CD4-positive, alpha-beta T cell treated with Interleukin-15 for 1 hour (primary cell): ENCODE data around the gene CDK5RAP2.
"Not testable (repeated sequence)": the region's sequence is repeated elsewhere in the genome, so short reads cannot be mapped to it uniquely, and the experiment has no call there.

Experiments used
- DNase-seq: peaks from one replicate; pipeline ENCODE4 v3.0.0-alpha.2; 2020

CDK5RAP2 gene

DNA sequence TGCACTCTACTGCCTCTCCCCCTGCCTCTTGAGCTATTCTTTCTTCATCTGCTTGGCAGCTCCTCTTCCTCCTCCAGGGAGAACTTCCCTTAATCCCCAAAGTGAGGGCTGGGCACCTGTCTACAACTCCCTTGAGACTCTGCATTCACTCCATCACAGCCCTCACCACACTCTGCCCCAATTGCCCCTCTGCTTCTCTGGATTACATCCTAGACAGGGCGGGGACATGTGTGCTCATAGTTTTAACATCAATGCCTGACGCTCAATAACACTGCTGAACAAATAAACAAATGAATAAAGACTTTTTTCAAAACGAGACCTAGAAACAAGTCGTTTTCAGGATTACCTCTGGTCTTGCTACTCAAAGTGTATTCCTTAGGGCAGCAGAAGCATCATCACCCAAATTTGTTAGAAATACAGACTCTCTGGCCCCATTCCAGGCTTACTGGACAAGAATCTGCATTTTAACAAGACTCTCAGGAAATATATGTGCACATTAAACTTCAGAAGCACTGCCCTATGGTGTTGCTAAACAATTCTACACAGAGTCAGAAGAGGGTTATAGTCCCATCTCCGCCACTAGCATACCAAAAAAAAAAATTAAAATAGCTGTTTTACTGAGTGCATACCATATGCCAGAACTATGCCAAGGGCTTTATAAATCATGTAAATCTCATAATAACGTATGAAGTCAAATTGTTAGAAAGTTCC lies 115.6 kb downstream of the CDK5RAP2 start:
- DNase-seq, result no peak

DNA sequence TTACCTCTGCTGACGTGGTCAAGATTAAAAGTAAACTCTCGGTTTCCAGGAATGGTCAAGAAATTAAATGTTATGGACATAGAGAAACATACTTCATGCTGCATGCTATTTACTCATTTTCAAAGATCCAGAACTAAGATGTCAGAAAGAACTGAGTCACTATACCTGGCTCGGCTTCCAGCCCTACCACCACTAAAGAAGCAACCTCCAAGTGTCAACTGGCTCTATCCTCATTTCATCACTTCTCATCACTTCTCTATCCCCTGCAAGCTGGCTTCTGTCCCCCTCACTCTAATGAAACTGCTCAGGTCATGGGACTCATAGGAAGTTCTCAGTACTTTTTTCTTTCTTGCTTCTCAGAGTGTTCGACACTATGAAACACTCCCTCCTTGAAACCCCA lies 116.2 kb downstream of the CDK5RAP2 start:
- no peak for DNase-seq

DNA sequence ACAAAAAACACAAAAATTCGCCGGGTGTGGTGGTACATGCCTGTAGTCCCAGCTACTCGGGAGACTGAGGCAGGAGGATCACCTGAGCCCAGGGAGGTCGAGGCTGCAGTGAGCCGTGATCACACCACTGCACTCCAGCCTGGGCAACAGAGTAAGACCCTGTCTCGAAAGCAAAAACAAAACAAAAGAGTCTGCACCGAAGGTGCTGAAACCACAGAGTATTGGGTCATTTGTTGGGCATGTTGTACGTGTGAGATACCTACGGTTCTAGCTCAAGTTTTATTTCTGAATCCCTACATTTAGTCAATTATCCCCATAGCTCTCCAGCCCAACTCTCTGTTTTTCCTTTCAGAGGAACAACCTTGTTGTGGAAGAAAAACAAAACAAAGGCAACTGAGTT lies 118.3 kb downstream of the CDK5RAP2 start:
- not testable (repeated sequence) for DNase-seq

DNA sequence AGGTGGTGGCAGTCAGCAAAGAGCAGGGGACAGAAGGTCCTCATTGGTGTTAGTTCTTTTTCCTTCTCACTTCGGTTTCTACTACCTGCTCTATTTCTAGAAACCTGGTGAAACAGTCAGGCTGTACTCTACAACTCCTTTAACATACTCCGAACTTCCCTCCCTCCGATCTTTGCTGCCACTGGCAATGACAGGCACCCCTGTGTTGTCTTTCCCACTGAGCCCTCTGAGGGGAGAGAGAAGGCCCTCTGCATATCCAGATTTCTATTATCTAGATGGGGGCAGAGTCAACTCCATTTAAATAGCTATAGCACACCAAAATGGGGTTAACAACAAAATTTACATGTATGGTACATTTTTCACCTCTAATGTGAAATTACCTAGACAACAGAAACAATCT lies 123.7 kb downstream of the CDK5RAP2 start:
- DNase-seq, result no peak

DNA sequence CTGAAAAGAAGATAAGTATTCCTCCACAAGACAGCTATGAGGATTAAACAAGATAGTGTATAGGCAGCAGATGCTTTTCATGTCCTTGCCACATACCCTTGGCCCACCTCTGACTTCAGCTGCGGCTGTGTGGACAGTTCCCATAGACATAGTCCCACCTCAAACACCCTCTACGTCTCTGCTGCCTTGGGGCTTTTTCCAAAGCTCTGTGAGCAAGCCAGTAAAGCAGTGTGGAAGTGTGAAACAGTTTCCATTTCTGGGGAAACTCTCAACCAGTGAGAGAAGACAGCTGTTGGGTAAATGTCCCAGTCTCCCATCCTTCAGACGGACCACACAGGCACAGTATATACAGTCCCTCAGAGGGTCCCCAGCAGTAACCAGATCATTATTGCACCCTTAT lies 125.5 kb downstream of the CDK5RAP2 start:
- no peak for DNase-seq

DNA sequence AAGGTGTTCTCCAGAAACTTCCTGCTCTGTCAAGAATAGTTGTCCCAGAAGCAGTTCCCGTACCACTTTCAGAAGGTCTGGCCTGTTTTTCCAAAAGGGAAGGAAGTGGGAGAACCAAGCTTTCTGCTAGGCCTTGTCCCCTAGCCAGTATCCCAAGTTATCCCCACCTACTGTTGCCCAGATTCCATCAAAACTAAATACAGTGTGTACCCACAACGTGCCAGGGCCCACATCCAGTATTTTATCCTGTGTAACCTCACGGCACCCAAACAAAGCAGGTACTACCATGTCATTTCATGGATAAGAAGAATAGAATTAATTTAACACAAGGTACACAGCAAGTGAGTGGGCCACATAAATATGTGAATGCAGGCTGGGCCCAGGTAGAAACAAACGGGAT lies 126.2 kb downstream of the CDK5RAP2 start:
- no peak for DNase-seq

DNA sequence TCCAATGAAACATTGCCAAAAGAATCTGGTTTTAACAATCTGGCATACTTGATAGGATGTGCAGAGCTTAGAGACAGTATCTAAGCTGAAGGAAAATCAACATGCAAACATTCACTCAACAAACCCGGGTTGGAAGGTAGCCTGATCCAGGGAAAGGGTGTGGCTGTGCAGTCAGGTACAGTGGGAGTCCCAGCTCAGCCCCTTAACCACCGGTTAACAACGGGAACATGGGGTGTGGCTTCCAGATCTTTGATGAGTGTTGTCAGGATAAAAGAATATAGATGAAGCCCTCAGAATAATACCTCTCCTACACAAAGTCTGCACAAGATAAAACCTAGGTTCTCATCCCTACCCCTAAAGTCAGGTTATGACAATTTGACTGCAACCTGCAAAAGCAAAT lies 127.3 kb downstream of the CDK5RAP2 start:
- DNase-seq, result no peak

DNA sequence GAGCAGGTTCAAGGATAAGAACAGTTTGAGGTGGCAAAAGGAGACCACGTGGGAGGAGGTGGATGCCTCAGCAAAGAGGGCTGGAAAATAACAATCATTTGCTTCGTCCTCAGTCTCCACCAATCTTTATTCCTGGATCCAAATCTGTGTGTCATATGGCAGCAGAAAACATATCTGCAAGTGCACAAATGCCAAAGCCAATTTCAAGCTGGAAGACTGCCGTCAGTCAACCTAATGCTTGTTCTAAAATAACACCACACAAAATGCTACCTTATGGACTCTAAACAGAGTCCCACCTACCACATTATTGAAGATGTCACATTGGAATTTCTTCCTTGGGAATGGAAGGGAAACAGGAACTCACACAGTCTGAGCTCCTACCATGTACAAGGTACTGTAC lies 129.1 kb downstream of the CDK5RAP2 start:
- DNase-seq, result no peak

DNA sequence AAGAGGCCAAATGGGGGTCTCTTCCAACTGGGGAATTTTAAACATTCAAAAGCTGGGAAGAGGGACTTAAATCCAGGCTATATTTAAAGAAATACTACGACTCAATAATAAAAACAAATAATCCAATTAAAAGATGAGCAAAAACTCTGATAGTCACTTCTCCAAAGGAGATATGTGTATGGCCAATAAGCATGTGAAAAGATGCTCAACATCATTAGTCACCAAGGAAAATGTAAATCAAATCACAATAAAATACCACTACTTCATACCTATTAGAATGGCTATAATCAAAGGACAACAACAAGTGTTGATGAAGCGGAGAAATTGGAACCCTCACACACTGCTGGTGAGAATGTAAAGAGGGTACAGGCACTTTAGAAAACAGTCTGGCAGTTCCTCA lies 130.4 kb downstream of the CDK5RAP2 start:
- DNase-seq, result no peak

DNA sequence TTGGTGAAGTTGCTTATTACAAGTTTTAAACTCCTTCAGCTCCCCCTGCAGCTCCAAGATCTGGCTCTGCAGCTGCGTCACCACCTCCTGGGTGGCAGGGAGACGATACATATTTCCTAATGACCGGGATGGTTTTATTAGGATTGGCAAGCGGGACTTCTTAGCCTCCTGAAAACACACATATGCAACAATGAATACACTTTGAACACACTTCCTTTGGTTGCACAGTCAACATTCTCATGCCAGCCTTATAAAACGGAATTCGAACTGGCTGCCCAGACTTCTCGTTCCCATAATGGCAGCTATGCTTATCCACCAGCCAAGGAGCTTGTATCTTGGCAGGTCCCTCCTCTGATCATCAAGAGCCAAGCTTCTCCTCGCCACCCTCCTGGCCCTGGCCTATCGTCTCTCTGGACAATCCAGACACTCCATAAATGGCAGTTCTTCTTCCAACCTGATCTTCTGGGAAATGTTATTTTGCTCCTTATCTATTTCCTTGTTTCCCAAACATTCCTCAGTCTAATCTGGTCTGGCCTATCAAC lies 131.9 kb downstream of the CDK5RAP2 start:
- DNase-seq, result no peak

DNA sequence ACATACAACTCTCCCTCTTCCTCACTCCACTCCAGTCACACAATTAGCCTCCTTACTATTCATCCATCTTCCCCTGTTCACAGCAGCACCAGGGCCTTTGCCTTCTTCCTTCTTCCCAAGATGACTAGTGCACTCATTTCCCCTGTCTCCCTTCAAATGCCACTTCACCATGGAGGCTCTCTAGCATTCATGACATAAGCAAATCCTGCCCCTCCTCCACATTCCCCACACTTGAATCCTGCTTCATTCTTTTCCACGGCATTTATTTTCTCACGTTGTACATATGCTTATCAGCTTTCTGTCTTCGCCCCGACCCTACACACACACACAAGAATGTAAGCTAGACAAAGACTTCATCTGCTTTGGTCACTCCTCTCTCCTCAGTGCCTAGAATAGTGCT lies 133.3 kb downstream of the CDK5RAP2 start:
- DNase-seq, result no peak

DNA sequence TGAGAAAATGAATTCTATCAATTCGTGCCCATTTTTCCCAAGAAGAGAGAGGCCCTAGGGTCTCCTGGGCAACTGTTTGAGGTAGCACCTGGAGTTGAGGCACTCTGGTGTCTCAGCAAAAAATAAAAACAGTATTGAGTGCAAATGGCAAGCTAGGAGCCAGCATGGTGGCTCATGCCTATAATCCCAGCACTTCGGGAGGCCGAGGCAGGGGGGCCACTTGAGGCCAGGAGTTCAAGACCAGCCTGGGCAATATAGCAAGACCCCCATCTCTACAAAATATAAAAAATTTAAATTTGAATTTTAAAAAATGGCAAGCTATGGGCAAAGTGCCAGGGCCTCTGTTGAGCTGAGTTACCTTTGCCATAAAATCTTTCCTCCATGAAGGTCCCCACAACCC lies 136.0 kb downstream of the CDK5RAP2 start:
- DNase-seq, result no peak

DNA sequence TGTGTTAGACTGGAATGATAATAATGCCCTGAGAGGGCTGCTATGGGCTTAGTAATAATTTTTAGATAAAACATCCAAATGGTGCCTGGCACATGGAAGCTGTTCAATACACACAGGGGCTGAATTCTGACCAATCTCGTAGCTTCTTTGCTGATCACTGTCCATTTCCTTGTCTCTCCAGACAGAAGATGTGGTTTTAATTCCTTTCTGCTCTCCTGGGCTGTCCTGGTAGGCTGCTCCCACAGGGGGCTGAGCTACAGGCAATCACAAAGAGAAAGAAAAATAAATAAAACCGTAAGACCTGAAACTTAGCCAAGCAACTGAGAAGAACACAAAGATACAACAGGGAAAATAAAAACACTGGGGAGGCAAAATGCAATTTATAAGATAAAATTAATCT lies 136.5 kb downstream of the CDK5RAP2 start:
- no peak for DNase-seq

DNA sequence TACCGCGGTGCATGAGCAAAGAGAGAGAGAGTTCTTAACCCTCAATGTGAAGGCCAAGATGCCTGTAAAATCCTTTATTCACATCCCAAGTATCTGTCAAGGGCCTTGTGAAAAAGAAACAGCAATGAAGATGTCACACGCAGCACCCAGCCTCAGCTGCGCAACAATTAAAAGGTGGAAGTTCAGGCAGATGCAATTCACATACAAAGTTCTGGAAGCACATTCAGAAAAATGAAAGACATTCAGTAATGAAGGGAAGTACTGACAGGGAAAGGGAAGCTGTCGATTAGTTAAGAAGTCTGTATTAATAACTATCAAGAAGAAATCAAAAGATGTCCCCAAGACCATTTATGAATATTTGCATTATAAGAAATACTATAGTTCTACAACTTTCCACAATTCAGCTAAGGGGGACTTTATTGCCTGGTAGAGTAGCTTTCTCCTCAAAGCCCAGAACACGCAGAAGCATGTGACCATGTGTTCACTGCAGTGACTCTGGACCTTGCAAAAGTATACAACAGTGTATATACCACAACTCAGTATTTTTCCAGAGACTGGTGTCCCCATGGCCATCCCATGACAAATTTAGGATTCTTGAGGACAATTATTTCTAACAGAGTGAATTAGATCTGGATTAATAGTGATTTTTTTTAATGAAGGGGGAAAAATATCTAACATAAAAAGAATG lies 137.5 kb downstream of the CDK5RAP2 start:
- DNase-seq, result no peak

DNA sequence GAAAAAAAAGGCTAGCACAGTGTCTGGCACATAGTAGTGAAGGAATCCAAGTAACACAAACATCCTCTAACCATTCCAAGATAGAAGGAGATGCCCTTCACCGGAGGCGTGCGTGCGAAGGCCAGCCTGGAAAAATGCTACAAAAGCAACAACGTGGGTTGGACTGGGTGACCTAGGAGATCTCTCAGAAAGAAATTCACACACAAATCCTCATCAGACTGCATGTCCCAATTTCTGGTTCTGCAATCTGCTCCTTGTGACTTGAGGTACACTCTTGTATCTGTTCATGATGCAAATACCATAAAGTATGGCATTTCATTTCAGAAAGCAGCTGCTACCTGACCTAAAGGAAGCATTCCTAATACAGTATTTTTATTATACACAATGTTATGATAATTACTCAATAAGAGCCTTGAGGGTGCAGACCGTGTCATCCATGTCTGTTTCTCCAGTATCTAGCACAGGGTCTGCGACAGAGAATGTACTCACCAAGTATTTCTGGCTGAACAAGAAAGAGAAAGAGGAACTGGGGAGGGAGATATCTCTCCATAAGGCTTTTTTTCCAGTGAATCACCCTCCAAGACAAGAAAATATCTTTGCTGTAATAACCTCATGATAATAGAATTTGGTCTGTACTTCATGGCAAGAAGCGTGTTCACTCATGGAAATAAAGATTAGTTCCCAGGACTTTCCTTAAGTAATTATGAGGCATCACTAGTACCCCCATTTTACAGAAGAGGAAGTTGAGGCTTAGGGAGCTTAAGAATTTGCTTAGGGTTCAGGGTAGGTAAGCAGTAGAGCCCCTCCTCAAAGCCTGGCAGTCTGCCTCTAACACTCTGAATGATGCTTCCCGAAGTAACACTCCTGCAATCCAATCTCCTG lies 138.3 kb downstream of the CDK5RAP2 start:
- no peak for DNase-seq

DNA sequence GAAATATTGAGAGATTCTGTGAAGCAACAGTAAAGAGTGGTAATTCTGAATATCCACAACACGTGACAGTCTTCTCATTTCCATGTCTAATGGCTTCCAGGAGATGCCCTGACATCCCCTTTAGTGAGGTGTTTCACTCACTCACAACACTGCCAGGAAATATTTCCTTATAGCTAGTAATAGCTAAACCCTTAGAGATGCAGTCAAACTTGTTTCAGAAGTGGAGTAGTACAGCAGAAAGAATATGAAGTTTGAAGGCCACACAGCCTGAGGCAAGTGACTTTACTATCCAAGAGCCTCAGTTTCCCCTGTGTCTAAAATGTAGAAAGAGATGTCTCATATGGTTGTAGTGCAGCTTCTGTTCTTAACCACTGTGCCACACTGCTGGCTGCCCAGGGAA lies 139.2 kb downstream of the CDK5RAP2 start:
- no peak for DNase-seq

DNA sequence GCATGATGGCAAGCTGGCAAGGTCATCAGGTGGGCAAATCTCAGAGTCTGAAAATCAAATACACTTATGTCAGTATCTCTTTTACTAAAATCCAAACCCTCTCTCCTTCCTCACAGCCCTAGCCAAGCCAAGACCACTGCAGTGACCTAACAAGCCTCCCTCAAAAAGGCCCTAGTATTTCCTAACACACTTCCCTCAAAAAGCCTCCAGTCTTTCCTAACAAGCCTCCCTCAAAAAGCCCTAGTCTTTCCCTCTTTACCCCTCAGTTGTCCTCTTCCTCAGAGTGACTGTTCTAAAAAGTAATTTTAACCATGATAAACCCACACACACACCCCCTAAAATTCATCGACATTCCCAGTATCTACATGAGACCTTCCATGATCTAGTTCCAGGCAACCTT lies 140.0 kb downstream of the CDK5RAP2 start:
- DNase-seq, result no peak

DNA sequence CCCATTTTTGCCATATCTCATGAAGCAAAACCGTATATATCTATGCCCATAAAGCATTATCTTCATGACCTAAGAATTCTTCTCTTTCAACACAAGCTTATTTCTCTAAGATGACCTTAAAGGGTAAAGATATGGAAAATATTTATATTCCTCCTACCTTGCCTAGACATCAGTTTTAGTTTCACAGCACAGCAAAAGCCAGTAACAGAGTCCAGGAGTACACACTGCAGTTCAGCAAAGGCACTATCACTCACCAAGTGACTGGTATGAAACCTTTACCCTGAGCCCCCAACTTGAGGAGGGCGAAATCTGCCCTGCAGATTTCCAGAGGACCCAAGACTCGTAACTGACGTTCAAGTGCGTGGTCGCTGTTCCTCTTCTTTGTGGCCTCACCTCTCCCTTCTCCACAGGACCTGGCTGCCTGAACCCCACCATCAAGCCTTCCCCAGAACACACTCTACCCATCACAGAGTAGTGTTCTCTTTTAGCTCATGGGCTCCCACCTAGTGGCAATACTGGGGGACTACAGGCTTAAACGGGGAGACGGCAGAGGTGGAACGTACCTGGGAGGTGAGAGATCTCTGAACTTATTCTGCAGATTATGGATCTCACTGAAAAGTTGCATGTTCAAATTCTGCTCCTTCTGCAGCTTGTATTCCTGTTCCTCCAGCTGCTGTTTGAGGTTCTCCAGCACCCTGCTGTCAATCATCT lies 141.0 kb downstream of the CDK5RAP2 start:
- DNase-seq, result no peak

DNA sequence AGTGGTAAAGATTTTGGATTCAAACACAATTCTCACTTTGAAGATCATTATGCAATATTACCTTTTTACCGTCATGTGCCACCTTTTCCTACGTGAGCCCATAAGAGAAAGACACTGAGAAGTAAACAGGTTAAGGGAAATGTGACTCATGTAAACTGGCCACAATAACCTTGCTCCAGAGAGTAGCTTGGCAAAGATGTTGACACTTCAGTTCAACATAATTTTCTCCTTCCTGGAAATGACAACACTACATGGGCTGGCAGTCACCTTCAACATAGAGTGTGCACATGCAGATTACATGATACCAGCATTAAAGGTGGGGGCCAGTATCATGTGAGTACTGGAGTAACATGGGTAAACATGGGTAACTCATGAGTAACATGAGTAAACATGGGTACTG lies 141.9 kb downstream of the CDK5RAP2 start:
- DNase-seq, result no peak

DNA sequence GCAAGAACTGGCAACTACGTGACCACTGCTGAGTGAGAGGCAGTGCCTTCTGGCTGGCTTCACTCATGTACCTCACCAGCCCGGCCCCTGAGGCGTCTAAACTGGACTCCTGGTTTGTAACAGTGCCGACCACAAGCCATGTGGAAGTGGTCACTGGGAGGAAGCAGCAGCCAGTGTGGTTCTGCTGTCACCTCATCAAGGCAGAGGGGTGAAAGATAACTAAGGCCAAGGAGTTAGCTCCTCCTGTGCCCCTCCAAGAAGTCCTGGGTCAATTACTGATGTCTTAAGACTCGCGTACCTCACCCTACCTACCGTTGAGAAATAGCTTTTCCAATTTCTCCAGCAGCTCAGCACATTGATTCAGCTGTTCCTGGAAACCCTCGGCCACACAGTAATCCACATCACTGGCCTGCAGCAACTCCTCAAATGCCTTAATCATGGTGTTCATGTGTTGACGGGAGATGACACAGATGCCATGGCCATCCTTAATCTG lies 142.9 kb downstream of the CDK5RAP2 start:
- peak; percentile 19 for DNase-seq

DNA sequence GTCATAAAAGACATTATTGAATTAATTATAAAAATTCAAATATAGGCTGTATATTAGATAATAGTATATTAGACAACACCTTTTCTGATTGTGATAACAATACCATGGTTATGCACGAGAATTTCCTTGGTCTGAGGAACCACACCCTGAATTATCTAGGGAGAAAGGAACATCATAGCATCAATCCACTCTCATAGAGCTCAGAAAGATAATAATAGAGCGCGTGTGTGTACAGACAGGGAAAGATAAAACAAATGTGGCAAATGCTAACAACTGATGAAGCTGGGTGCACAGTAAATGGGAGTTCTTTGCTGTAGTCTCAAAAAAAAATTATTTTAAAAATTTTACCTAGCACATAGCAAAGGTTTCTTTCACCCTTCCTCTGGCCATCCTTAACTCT lies 143.5 kb downstream of the CDK5RAP2 start:
- no peak for DNase-seq

DNA sequence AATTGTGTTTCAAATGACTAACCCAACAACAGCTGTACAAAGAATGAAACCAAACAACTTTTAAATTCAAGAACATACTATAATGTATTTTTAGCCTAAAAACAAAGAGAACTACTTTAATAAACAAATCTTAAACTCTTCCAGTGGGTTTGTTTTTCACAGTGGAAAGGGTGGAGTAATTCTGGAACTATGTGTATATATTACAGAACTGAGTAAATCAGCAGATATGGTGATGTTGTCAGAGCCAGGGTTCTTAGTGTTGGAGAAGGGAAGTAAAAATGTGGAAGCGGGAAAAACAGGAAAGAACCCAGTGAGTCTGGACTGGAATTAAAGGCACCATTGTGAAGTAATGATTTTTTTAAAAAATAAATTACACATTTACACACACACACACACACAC lies 144.9 kb downstream of the CDK5RAP2 start:
- no peak for DNase-seq

DNA sequence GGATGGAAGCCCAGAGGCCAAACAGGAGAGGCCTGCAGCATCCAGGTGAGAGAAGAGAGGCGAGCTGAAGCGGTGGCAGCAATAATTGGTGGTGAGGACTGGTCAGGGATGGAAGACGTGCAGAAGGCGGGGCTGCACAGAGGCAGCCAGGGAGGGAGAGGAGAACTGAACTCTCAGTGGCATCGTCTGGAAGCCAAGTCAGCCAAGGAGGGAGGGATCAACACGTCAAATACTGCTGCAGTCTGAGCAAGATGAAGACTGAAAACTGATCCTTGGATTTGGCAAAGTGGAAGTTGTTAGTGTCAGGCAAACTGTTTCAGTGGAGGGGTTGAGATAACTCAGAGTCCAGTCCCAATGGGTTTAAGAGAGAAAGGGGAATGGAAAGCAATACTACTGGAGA lies 145.4 kb downstream of the CDK5RAP2 start:
- DNase-seq, result no peak
